HG02885 (cell line): ENCODE results near the gene ADGRD1.
"Not testable (repeated sequence)": the region's sequence is repeated elsewhere in the genome, so short reads cannot be mapped to it uniquely, and the experiment has no call there.

Experiments
- ATAC-seq: cut with Tn5 transposase; IDR thresholded peaks from one replicate; pipeline ENCODE4 v1.9.1; 2021; ENCODE audit warnings: mild to moderate bottlenecking; ENCODE audit not compliant: unreplicated experiment, poor library complexity

Gene ADGRD1

GRCh38 chr12:130953771-130954543 is at the start of gene ADGRD1:
Gene ADGRD1 (plus strand): TSS chr12:130953907. CDS start chr12:130954466, 559 bp downstream.
- ATAC-seq: no peak

GRCh38 chr12:130904064-130904463 is 49.6 kb upstream of the ADGRD1 start:
- no peak for ATAC-seq

- not testable (repeated sequence) for ATAC-seq
Observed at GRCh38 chr12:130904936-130905455, 48.7 kb upstream of the ADGRD1 start.

- no peak for ATAC-seq
Observed at GRCh38 chr12:130909111-130909510, 44.6 kb upstream of the ADGRD1 start.

- no peak for ATAC-seq
Observed at GRCh38 chr12:130911193-130911592, 42.5 kb upstream of the ADGRD1 start.

GRCh38 chr12:130911933-130912332 is 41.8 kb upstream of the ADGRD1 start:
- ATAC-seq: no peak

- ATAC-seq: no peak
Observed at GRCh38 chr12:130916241-130916911, 37.3 kb upstream of the ADGRD1 start.

GRCh38 chr12:130917607-130918006 is 36.1 kb upstream of the ADGRD1 start:
- no peak for ATAC-seq

GRCh38 chr12:130919086-130919485 is 34.6 kb upstream of the ADGRD1 start:
- no peak for ATAC-seq

- ATAC-seq: no peak
Observed at GRCh38 chr12:130920119-130920703, 33.5 kb upstream of the ADGRD1 start.

GRCh38 chr12:130920723-130921381 is 32.9 kb upstream of the ADGRD1 start:
- ATAC-seq: no peak

GRCh38 chr12:130922511-130922953 is 31.2 kb upstream of the ADGRD1 start:
- ATAC-seq: no peak

GRCh38 chr12:130924966-130925665 is 28.6 kb upstream of the ADGRD1 start:
- ATAC-seq: no peak

GRCh38 chr12:130925666-130926015 is 28.1 kb upstream of the ADGRD1 start:
- ATAC-seq: no peak

- no peak for ATAC-seq
Observed at GRCh38 chr12:130929363-130929762, 24.3 kb upstream of the ADGRD1 start.

GRCh38 chr12:130932061-130932930 is 21.4 kb upstream of the ADGRD1 start:
- no peak for ATAC-seq

- ATAC-seq: no peak
Observed at GRCh38 chr12:130933269-130933995, 20.3 kb upstream of the ADGRD1 start.

- ATAC-seq: no peak
Observed at GRCh38 chr12:130934753-130935152, 19.0 kb upstream of the ADGRD1 start.
